GM12801 (cell line): Measurements from ENCODE around the gene HYLS1.

Experiments used
- TF ChIP-seq, protein P1 (sequence below): IDR thresholded peaks from one replicate; pipeline ENCODE4 v1.5.1; 2011; ENCODE audit warnings: control low read depth; ENCODE audit not compliant: insufficient read length; ENCODE audit errors: extremely low read depth

Gene HYLS1

DNA sequence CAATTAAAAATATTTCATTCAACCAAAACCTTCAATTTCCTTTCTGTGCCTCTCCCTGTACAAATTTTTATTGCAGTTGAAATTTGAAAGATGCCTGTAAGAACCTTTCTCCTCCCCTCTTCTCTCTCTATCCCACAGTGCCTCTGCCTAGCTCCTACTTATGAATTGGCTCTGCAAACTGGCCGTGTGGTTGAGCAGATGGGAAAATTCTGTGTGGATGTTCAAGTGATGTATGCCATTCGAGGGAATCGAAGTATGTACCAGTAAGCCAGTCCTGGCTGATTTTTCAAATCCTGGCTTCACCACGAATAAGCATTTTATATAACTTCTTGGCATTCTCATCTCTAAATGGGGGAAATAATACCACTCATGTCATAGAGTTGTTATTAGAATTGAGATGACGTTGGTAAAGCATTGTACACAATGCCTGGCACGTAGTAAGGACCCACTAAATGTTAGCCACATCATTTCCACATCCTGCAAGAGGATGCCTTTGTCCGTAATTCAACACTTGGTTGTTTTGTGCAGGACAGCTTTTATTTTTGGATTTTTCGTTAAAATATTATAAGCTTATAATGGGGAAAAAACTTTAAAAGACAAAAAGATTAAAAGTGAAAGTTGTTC lies 22.9 kb downstream of the HYLS1 start:
- TF ChIP-seq, protein P1, sequence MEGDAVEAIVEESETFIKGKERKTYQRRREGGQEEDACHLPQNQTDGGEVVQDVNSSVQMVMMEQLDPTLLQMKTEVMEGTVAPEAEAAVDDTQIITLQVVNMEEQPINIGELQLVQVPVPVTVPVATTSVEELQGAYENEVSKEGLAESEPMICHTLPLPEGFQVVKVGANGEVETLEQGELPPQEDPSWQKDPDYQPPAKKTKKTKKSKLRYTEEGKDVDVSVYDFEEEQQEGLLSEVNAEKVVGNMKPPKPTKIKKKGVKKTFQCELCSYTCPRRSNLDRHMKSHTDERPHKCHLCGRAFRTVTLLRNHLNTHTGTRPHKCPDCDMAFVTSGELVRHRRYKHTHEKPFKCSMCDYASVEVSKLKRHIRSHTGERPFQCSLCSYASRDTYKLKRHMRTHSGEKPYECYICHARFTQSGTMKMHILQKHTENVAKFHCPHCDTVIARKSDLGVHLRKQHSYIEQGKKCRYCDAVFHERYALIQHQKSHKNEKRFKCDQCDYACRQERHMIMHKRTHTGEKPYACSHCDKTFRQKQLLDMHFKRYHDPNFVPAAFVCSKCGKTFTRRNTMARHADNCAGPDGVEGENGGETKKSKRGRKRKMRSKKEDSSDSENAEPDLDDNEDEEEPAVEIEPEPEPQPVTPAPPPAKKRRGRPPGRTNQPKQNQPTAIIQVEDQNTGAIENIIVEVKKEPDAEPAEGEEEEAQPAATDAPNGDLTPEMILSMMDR = no peak

DNA sequence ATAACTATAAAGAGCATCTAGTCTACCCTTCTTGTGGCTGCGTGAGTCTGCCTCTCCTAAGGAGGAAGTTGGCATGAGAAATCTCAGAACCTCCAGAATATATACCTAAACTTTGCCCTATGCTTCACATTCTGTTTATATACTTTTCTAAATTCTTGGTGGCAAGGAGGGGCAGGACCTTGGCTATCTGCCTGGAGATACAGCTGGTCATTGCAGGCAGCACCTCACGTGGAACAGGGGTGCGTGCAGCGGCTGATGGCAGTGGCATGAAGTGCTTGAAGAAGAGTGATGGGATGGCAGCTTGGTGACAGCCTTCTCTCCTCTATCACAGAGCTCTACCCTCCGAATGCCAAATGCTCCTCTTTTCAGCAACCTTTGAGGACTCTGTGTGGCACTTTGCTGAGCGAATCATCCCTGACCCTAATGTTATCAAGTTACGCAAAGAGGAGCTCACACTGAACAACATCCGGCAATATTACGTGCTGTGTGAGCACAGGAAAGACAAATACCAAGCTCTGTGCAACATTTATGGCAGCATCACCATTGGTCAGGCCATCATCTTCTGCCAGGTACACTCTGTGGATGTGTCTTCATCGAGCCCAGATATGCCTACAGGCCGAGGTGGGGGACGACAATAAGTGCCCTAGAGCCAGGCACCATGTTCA lies 29.3 kb downstream of the HYLS1 start:
- TF ChIP-seq, protein P1 = no peak

DNA sequence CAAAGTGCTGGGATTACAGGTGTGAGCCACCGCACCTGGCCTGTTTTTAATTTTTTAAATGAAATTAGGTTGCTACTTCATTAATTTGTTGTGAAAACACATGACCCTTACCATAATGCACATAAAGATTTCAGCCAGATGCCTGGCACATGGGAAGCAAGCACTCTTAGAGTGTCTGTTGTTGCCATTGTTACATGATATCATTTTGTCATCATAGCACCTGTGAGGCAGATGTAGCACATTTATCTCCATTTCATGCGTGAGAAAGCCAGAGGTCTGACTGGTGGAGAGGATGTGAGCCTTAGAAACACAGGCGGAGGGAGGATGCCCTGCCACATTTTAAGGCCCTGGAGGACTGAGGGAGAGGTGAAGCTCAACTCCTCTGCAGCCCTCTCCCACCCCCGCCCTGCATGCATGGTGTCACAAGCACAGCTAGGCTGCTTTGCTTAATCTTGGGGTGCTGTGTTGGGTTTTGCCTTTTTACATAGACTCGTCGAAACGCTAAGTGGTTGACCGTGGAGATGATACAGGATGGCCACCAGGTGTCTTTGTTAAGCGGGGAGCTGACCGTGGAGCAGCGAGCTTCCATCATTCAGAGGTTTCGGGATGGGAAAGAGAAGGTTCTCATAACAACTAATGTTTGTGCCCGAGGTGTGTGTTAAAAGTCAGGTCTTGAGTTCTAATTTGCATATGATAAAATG lies 30.8 kb downstream of the HYLS1 start:
- TF ChIP-seq, protein P1 = no peak

DNA sequence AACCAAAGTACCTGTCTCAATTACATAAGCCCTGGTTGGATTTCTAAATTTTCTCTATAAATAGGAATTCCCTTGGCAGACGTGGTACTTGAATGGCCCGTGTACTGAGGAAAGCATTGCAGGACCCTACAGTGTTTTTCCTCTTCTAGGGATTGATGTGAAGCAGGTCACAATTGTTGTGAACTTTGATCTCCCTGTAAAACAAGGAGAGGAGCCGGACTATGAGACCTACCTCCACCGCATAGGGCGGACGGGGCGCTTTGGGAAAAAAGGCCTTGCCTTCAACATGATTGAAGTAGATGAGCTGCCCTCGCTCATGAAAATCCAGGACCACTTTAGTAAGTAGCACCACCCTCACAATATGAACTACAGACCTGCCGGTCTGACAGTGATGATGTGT lies 33.6 kb downstream of the HYLS1 start:
- TF ChIP-seq, protein P1 = no peak

DNA sequence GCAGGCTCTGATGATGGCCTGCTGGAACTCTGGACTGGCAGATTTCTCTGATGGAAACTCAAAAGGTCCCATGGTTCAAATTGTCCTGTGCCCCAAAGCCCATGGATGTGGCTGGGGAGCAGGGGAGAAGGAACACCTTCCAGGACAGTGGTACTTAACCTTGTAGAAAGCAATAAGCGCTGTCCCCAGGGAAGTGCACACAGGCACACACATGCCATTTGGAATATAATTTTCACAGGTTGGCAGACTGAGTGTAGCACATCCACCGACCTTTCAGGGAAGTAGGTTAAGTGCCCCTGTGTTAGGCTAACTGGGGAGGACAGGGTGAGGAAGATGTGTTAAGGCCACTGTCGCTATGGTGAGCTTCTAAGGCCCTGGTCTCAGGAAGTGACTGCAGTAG lies 34.7 kb downstream of the HYLS1 start:
- TF ChIP-seq, protein P1 = no peak

DNA sequence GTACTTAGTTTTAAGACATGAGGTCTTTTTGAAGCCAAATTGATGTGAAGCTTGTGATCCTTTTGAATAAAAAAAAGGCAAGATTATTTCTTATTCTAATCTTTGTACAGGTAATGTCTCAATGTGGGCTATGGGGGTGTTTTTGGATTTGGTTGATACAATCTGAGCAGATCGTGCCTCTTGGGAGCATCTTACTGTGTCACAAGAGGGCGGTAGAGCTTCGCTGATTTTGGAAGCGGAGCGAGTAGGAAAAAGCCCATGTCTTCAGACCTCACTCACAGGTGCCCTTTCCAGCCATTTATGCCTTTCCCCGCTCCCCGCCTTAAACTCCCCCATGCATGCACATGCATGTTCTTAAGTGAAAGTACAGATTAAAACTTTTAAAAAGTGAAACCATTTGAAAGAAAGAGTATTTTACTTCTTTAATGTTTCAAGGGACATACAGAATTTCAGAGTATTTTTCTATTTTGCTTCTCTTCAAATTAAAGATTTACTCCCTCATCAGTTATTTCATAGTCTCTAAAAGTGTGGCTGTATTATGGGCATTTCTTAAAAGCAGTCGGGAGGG lies 35.6 kb downstream of the HYLS1 start:
- TF ChIP-seq, protein P1 = no peak

DNA sequence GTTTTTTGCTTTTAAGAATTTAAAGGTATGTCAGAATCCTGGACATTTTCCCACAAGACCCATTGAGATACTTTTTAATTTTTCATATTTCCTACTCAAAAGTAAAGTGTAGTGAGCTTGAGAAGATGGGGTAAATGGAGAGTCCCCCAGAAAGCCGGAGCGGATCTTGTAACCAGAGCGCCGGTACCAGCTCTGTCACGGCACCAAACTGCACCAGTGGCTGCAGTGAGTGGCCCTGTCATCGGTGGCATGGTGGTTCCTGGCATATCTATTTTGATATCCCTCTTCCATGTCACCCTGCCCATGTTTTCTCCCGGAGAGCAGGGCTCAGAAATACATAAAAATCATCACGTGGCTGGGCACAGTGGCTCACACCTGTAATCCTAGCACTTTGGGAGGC lies 36.2 kb downstream of the HYLS1 start:
- TF ChIP-seq, protein P1 = no peak
